ENCODE data around the gene CASP2.
A peak's percentile ranks its signal among the peaks of the same experiment; 100 is the strongest.
"Not testable (repeated sequence)": the region's sequence is repeated elsewhere in the genome, so short reads cannot be mapped to it uniquely, and the experiment has no call there.

The CASP2 gene

GRCh38 chr7:143287935-143288826 is at the start of gene CASP2:
Gene CASP2, plus strand, starts transcription at chr7:143288351. Its CDS starts 105 bp downstream, at chr7:143288456.
- DNase-seq = peak; percentile 99

GRCh38 chr7:143239813-143240212 is 48.3 kb upstream of the CASP2 start:
- no peak for DNase-seq

- DNase-seq = peak; percentile 75
Measured at GRCh38 chr7:143240291-143241168, 47.6 kb upstream of the CASP2 start.

- DNase-seq = no peak
Measured at GRCh38 chr7:143242306-143242705, 45.8 kb upstream of the CASP2 start.

- no peak for DNase-seq
Measured at GRCh38 chr7:143243111-143243510, 45.0 kb upstream of the CASP2 start.

GRCh38 chr7:143243614-143244013 is 44.5 kb upstream of the CASP2 start:
- DNase-seq = no peak

- DNase-seq = no peak
Measured at GRCh38 chr7:143244321-143244720, 43.8 kb upstream of the CASP2 start.

- DNase-seq = no peak
Measured at GRCh38 chr7:143245123-143245522, 43.0 kb upstream of the CASP2 start.

GRCh38 chr7:143247372-143247771 is 40.8 kb upstream of the CASP2 start:
- DNase-seq = no peak

- no peak for DNase-seq
Measured at GRCh38 chr7:143248761-143249354, 39.3 kb upstream of the CASP2 start.

- DNase-seq = no peak
Measured at GRCh38 chr7:143250199-143250598, 38.0 kb upstream of the CASP2 start.

- no peak for DNase-seq
Measured at GRCh38 chr7:143250822-143251221, 37.3 kb upstream of the CASP2 start.

- no peak for DNase-seq
Measured at GRCh38 chr7:143252006-143252405, 36.1 kb upstream of the CASP2 start.

GRCh38 chr7:143255564-143255963 is 32.6 kb upstream of the CASP2 start:
- DNase-seq = no peak

- DNase-seq = no peak
Measured at GRCh38 chr7:143256325-143256724, 31.8 kb upstream of the CASP2 start.

GRCh38 chr7:143256932-143257331 is 31.2 kb upstream of the CASP2 start:
- no peak for DNase-seq

- no peak for DNase-seq
Measured at GRCh38 chr7:143257501-143257900, 30.6 kb upstream of the CASP2 start.

GRCh38 chr7:143258831-143259230 is 29.3 kb upstream of the CASP2 start:
- DNase-seq = no peak

GRCh38 chr7:143259765-143260164 is 28.4 kb upstream of the CASP2 start:
- no peak for DNase-seq

GRCh38 chr7:143261901-143262300 is 26.2 kb upstream of the CASP2 start:
- DNase-seq = no peak

- DNase-seq = peak; percentile 89
Measured at GRCh38 chr7:143263266-143264195, 24.6 kb upstream of the CASP2 start, which contains the start of gene GSTK1. Gene GSTK1, plus strand, starts transcription at chr7:143263441. Its CDS starts 73 bp downstream, at chr7:143263514.

GRCh38 chr7:143264196-143264568 is 24.0 kb upstream of the CASP2 start:
- not testable (repeated sequence) for DNase-seq
